Muscle layer of duodenum (tissue), 2 donors: ENCODE results near the gene C1orf232.

Source experiments
- H3K27ac ChIP-seq: one replicate; pipeline ENCODE4 v1.7.0; 2013; ENCODE audit warnings: mild to moderate bottlenecking, low read length
- H3K27me3 ChIP-seq: one replicate; pipeline ENCODE4 v1.7.0; 2013; ENCODE audit warnings: low read depth, mild to moderate bottlenecking, control low read depth, low read length
- H3K36me3 ChIP-seq, 2 donors: one replicate each; pipeline ENCODE4 v1.7.0; 2013; ENCODE audit warnings: low read length in 2 of 2, control low read depth in 1 of 2, mild to moderate bottlenecking in 1 of 2; ENCODE audit not compliant: insufficient read depth in 2 of 2, control insufficient read depth in 1 of 2
- H3K4me1 ChIP-seq, 2 donors: one replicate each; pipeline ENCODE4 v1.7.0; 2013; ENCODE audit warnings: low read length in 2 of 2, mild to moderate bottlenecking in 2 of 2, control low read depth in 1 of 2, moderate library complexity in 1 of 2; ENCODE audit not compliant: insufficient read depth in 2 of 2, control insufficient read depth in 1 of 2
- H3K4me3 ChIP-seq, 2 donors: one replicate each; pipeline ENCODE4 v1.7.0; 2013; ENCODE audit warnings: low read length in 2 of 2, low read depth in 1 of 2, mild to moderate bottlenecking in 1 of 2
- H3K9me3 ChIP-seq, 2 donors: one replicate each; pipeline ENCODE4 v1.7.0; 2013; ENCODE audit warnings: low read length in 2 of 2, control low read depth in 1 of 2, mild to moderate bottlenecking in 1 of 2; ENCODE audit not compliant: control insufficient read depth in 1 of 2
- donor health status: healthy.

The C1orf232 gene

DNA sequence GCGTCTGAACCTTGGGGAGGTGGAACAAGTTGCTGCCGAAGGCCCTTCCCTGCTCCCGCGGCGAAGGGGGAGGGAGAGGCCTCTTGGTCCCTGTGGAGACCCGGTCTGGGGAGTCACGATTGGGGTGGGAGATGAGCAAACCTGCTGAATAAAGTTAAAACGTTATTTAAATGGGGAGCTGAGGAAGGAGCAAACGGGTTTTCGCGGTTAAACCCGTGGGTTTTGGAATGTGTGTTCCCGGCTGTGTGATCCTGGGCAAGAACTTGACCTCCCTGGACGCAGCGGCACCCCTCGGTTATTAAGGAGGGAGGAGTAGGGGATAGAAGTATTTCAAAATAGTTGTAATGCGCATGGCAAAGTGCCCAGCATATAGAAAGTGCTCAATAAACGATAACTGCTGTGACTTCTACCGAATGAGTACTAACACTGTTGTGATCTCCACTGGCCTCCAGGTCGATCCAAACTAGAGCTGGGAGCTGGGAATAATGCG is 6.5 kb downstream of the C1orf232 start:
- no peak overlapping the region for H3K27ac ChIP-seq

GRCh38 chr1:26161415-26162219 is 7.1 kb downstream of the C1orf232 start:
- H3K4me1 ChIP-seq = peaks cover 0 to 18% of the 10 kb centered on the region in 2 donors
- H3K27ac ChIP-seq = no peak overlapping the region
- peaks cover 8% of the 10 kb centered on the region for H3K27me3 ChIP-seq
- H3K4me3 ChIP-seq = peak overlapping the region; percentile 44 to 71
- no peaks in the 10 kb centered on the region for H3K9me3 ChIP-seq
- no peaks in the 10 kb centered on the region for H3K36me3 ChIP-seq

More for the DNA sequence above, 6.5 kb downstream of the C1orf232 start:
- Histone ChIP-seq H3K27me3 (peaks cover 8% of the 10 kb centered on the region), H3K4me3 (peak overlapping the region; percentile 44 to 71), H3K4me1 (peaks cover 0 to 18% of the 10 kb centered on the region in 2 donors), H3K9me3 (no peaks in the 10 kb centered on the region), H3K36me3 (no peaks in the 10 kb centered on the region)

DNA sequence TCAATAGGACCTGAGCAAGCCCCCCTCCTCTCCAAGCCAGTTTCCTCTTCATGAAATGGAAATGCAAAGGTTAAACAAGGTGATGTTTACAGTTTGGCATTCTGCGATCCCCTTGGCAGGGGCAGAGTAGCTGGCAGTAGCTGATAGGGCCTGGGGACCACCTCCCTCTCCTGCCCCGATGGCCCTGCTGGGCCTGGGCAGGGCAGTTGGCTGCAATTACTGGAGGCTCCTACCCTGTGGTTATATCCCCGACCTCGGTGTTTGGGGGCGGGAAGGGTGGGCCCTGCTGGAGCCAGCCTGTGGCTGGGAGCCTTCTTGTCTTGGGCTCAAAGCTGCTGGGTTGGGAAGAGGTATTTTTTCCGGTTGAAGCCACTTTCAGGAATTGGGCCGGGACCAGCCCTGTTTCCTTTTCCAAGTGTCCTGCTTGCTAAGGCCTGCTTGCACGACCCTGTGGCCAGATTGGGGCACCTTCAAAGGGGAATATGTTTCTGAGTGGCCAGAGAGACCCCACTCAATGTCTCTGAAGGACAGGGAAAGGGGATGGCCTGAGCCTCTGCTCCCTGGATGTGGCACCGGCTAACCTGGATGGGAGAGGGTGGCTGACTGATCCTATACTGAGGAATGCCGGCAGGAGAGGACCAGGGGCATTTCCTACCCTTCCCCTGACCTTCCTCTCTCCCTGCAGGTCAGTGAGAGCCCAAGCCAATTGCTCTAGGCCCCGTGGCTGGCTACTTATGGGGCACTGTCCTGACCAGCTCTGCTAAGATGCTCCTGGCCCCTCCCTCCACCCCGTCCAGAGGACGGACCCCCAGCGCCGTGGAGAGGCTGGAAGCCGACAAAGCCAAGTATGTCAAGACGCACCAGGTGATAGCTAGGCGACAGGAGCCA is 8.0 kb downstream of the C1orf232 start:
- H3K27me3 ChIP-seq = peaks cover 8% of the 10 kb centered on the region
- no peaks in the 10 kb centered on the region for H3K36me3 ChIP-seq
- H3K9me3 ChIP-seq = no peaks in the 10 kb centered on the region
- H3K4me1 ChIP-seq = peaks cover 0 to 18% of the 10 kb centered on the region in 2 donors
- no peak overlapping the region for H3K27ac ChIP-seq
- H3K4me3 ChIP-seq = peak overlapping the region; percentile 4 to 71

- H3K9me3 ChIP-seq = no peaks in the 10 kb centered on the region
Observed at GRCh38 chr1:26159743-26160039, 9.1 kb downstream of the C1orf232 start.

GRCh38 chr1:26158908-26159742 is 9.6 kb downstream of the C1orf232 start, which contains the start of gene FAM110D:
TSS of gene FAM110D (plus strand) at chr1:26159079. CDS start at chr1:26161292, 2,213 bp downstream.
- Histone ChIP-seq H3K9me3 (no peaks in the 10 kb centered on the region), H3K4me3 (peak within 1 kb of the TSS in 1 of 2 donors; percentile 35), H3K36me3 (no peaks in the 10 kb centered on the region), H3K27me3 (peaks cover 8% of the 10 kb centered on the region), H3K27ac (no peak within 1 kb of the TSS), H3K4me1 (peaks cover 0 to 18% of the 10 kb centered on the region in 2 donors)

More at GRCh38 chr1:26159743-26160039, 9.1 kb downstream of the C1orf232 start:
- Histone ChIP-seq H3K4me1 (peaks cover 0 to 18% of the 10 kb centered on the region in 2 donors), H3K4me3 (peak overlapping the region in 1 of 2 donors; percentile 35), H3K27me3 (peaks cover 8% of the 10 kb centered on the region), H3K27ac (no peak overlapping the region), H3K36me3 (no peaks in the 10 kb centered on the region)

DNA sequence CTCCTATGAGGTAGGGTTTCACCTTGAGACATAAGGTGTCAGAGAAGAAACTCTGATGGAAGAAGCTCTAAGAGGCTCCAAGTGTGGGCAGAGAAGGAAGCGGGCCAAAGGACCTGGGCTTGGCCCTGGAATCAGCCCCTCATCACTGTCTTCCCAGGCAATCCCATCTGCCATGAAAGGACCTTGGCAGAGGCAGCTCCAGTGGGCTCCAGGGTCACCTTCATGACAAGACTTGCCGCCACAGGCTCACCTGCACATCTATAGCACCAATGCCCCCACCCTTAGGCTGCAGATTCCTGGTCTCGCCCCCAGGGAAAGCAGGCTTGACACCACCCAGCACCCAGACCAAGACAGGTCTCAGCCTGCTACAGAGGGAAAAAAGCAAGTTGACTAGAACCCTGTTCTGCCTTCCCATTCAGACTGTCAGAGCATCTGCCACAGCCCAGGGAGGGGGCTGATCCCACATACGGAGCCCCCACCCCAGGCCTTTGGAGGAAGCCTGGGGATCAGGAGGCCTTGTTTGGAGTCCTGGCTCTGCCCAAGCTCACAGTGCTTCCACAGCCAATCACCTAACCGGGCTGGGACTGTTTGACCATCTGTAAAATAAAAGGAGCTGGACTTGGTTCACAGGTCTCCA is 10.4 kb downstream of the C1orf232 start:
- peaks cover 0 to 13% of the 10 kb centered on the region in 2 donors for H3K4me1 ChIP-seq
- no peaks in the 10 kb centered on the region for H3K9me3 ChIP-seq
- peaks cover 8% of the 10 kb centered on the region for H3K27me3 ChIP-seq
- no peak overlapping the region for H3K4me3 ChIP-seq
- no peak overlapping the region for H3K27ac ChIP-seq
- no peaks in the 10 kb centered on the region for H3K36me3 ChIP-seq

GRCh38 chr1:26156285-26157038 is 12.3 kb downstream of the C1orf232 start:
- H3K9me3 ChIP-seq = no peaks in the 10 kb centered on the region
- H3K27ac ChIP-seq = no peak overlapping the region
- peaks cover 8% of the 10 kb centered on the region for H3K27me3 ChIP-seq
- H3K4me3 ChIP-seq = no peak overlapping the region
- peaks cover 0 to 7% of the 10 kb centered on the region in 2 donors for H3K4me1 ChIP-seq
- no peaks in the 10 kb centered on the region for H3K36me3 ChIP-seq

- no peak overlapping the region for H3K27ac ChIP-seq
- H3K27me3 ChIP-seq = peaks cover 8% of the 10 kb centered on the region
- no peak overlapping the region for H3K4me3 ChIP-seq
- H3K4me1 ChIP-seq = no peaks in the 10 kb centered on the region
- H3K9me3 ChIP-seq = no peaks in the 10 kb centered on the region
- no peaks in the 10 kb centered on the region for H3K36me3 ChIP-seq
Observed at GRCh38 chr1:26155370-26156284, 13.1 kb downstream of the C1orf232 start.

GRCh38 chr1:26154750-26155149 is 14.0 kb downstream of the C1orf232 start:
- peaks cover 8% of the 10 kb centered on the region for H3K27me3 ChIP-seq
- H3K4me1 ChIP-seq = no peaks in the 10 kb centered on the region
- H3K9me3 ChIP-seq = no peaks in the 10 kb centered on the region
- no peak overlapping the region for H3K4me3 ChIP-seq
- no peaks in the 10 kb centered on the region for H3K36me3 ChIP-seq
- no peak overlapping the region for H3K27ac ChIP-seq
